Measurements from ENCODE around the gene TMEM201. TPM values are rescaled to one million over a fixed set of nuclear protein-coding genes. Genes with fewer than 3 reads are reported as not detected.
"Not testable (repeated sequence)": the region's sequence is repeated elsewhere in the genome, so short reads cannot be mapped to it uniquely, and the experiment has no call there.

The TMEM201 gene
- total RNA-seq, 1 donor from 2014 or later = 36.7 TPM

DNA sequence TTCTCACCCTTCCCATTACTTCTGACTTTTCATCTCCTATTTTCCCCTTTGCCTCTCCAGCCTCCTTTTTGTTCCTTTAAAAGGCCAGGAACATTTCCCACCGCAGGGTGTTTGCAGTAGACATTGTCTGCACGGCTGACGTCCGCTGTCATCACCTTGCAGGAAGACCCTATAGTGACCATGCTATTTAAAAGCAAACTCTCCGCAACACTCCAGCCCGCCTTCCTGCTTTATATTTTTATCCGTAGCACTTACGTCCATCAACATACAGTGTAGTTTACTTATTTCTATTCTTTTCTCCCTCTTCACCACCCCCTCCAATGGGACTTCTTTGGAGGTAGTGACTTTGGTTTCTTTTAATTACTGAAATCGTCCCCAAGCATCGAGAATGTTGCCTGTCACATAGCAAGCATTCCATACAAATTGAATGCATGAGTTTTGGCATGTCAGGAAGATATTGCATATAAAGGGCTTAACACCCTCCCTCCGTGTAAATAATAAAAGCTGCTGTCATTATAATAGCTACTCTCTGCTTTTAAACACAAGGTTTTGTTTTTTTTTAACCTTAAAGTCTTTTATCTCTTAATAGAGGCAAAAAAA, 29.7 kb upstream of the TMEM201 start:
- Mint-ChIP-seq H3K27ac (no peak overlapping the region), H3K4me3 (no peak overlapping the region), H3K4me1 (ENCODE audit: low read depth) (peaks cover 20% of the 10 kb centered on the region), H3K27me3 (ENCODE audit: insufficient read depth) (no peaks in the 10 kb centered on the region), H3K9me3 (no peaks in the 10 kb centered on the region), H3K36me3 (ENCODE audit: low read depth) (peaks cover 29% of the 10 kb centered on the region)
- DNase-seq (ENCODE audit: low spot score) = no peak
- intact Hi-C loops (cut with micrococcal nuclease) = no loop called here

GRCh38 chr1:9559673-9560072, 29.0 kb upstream of the TMEM201 start:
- Mint-ChIP-seq H3K36me3 (ENCODE audit: low read depth) (peaks cover 29% of the 10 kb centered on the region), H3K4me3 (no peak overlapping the region), H3K4me1 (ENCODE audit: low read depth) (peaks cover 20% of the 10 kb centered on the region), H3K9me3 (no peaks in the 10 kb centered on the region), H3K27ac (no peak overlapping the region), H3K27me3 (ENCODE audit: insufficient read depth) (no peaks in the 10 kb centered on the region)
- intact Hi-C loops (cut with micrococcal nuclease) = no loop called here
- DNase-seq (ENCODE audit: low spot score) = no peak

GRCh38 chr1:9560090-9560489, 28.6 kb upstream of the TMEM201 start:
- intact Hi-C loops (cut with micrococcal nuclease); H3K27ac Mint-ChIP-seq; H3K9me3 Mint-ChIP-seq; H3K4me3 Mint-ChIP-seq; H3K27me3 Mint-ChIP-seq (ENCODE audit: insufficient read depth); DNase-seq (ENCODE audit: low spot score): not testable (repeated sequence)
- H3K4me1 Mint-ChIP-seq (ENCODE audit: low read depth) = peaks cover 20% of the 10 kb centered on the region
- peaks cover 29% of the 10 kb centered on the region for H3K36me3 Mint-ChIP-seq (ENCODE audit: low read depth)

DNA sequence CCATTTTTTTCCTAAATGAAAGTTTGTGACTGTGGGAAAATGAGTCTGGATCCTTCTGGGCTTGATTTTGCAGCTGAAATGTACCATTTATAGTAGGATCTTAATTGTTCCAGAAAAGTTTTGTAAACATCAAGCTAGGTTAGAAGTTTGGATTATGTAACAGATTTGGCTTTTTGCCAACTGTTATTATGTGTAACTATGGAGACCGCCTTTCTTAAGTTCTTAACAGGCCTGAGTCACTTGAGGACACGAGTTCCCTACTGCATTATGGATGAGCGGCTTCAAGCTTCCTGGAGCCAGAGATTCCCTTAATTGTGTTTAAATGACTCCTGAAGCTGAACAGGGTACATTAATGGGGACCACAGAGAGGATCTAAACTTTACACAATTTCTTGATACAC, 27.3 kb upstream of the TMEM201 start:
- intact Hi-C loops (cut with micrococcal nuclease) = no loop called here
- Mint-ChIP-seq H3K27me3 (ENCODE audit: insufficient read depth) (no peaks in the 10 kb centered on the region), H3K27ac (no peak overlapping the region), H3K9me3 (no peaks in the 10 kb centered on the region), H3K4me3 (no peak overlapping the region), H3K36me3 (ENCODE audit: low read depth) (peaks cover 19% of the 10 kb centered on the region), H3K4me1 (ENCODE audit: low read depth) (peaks cover 20% of the 10 kb centered on the region)
- DNase-seq (ENCODE audit: low spot score) = no peak

GRCh38 chr1:9569267-9569666, 19.4 kb upstream of the TMEM201 start:
- Mint-ChIP-seq H3K9me3 (no peaks in the 10 kb centered on the region), H3K27me3 (ENCODE audit: insufficient read depth) (no peaks in the 10 kb centered on the region), H3K4me1 (ENCODE audit: low read depth) (no peaks in the 10 kb centered on the region), H3K4me3 (no peak overlapping the region), H3K36me3 (ENCODE audit: low read depth) (peaks cover 31% of the 10 kb centered on the region), H3K27ac (no peak overlapping the region)
- DNase-seq (ENCODE audit: low spot score) = no peak
- intact Hi-C loops (cut with micrococcal nuclease) = no loop called here

DNA sequence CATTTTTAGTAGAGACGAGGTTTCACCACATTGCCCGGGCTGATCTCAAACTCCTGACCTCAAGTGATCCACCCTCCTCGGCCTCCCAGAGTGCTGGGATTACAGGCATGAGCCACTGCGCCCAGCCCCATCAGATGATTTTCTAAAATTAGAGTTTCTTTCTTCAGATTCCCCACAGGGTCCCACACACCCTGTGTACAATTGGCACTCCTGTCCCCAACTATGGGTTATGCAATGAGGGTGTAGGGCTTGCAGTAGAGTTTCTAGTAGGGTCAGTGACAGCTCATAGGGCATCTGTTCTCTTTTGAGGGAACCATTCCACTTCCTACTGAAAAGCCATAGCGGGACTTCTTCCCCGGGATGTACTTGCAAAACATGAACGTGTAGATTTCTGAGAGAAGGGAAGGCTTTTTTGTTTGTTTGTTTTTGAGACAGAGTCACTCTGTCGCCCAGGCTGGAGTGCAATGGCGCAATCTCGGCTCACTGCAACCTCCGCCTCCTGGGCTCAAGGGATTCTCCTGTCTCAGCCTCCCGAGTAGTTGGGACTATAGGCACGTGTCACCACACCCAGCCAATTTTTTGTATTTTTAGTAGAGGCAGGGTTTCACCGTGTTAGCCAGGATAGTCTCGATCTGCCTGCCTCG, 17.7 kb upstream of the TMEM201 start:
- Mint-ChIP-seq H3K36me3 (ENCODE audit: low read depth) (peaks cover 35% of the 10 kb centered on the region), H3K27ac (peak overlapping the region; percentile 44)
- H3K27me3 Mint-ChIP-seq (ENCODE audit: insufficient read depth); H3K9me3 Mint-ChIP-seq; H3K4me1 Mint-ChIP-seq (ENCODE audit: low read depth); intact Hi-C loops (cut with micrococcal nuclease); H3K4me3 Mint-ChIP-seq; DNase-seq (ENCODE audit: low spot score): not testable (repeated sequence)

- no peaks in the 10 kb centered on the region for H3K4me1 Mint-ChIP-seq (ENCODE audit: low read depth)
- intact Hi-C loops (cut with micrococcal nuclease) = loop anchor here (1.0 kb wide), 1 partner anchor 78 kb away; no protein-coding TSS in a partner anchor
- H3K36me3 Mint-ChIP-seq (ENCODE audit: low read depth) = peaks cover 37% of the 10 kb centered on the region
- no peaks in the 10 kb centered on the region for H3K9me3 Mint-ChIP-seq
- no peaks in the 10 kb centered on the region for H3K27me3 Mint-ChIP-seq (ENCODE audit: insufficient read depth)
- no peak overlapping the region for H3K27ac Mint-ChIP-seq
- H3K4me3 Mint-ChIP-seq = no peak overlapping the region
- no peak for DNase-seq (ENCODE audit: low spot score)
These were observed 15.0 kb upstream of the TMEM201 start for GRCh38 chr1:9573723-9574122.

- no peaks in the 10 kb centered on the region for H3K27me3 Mint-ChIP-seq (ENCODE audit: insufficient read depth)
- H3K36me3 Mint-ChIP-seq (ENCODE audit: low read depth) = peaks cover 33% of the 10 kb centered on the region
- no peaks in the 10 kb centered on the region for H3K4me1 Mint-ChIP-seq (ENCODE audit: low read depth)
- intact Hi-C loops (cut with micrococcal nuclease) = no loop called here
- no peaks in the 10 kb centered on the region for H3K9me3 Mint-ChIP-seq
- DNase-seq (ENCODE audit: low spot score) = no peak
- H3K27ac Mint-ChIP-seq = no peak overlapping the region
- H3K4me3 Mint-ChIP-seq = no peak overlapping the region
These were observed 13.2 kb upstream of the TMEM201 start for GRCh38 chr1:9575486-9575885.

GRCh38 chr1:9576903-9577302, 11.8 kb upstream of the TMEM201 start:
- Mint-ChIP-seq H3K27me3 (ENCODE audit: insufficient read depth) (no peaks in the 10 kb centered on the region), H3K27ac (no peak overlapping the region), H3K9me3 (no peaks in the 10 kb centered on the region), H3K36me3 (ENCODE audit: low read depth) (peaks cover 32% of the 10 kb centered on the region), H3K4me3 (no peak overlapping the region), H3K4me1 (ENCODE audit: low read depth) (no peaks in the 10 kb centered on the region)
- intact Hi-C loops (cut with micrococcal nuclease) = no loop called here
- no peak for DNase-seq (ENCODE audit: low spot score)

DNA sequence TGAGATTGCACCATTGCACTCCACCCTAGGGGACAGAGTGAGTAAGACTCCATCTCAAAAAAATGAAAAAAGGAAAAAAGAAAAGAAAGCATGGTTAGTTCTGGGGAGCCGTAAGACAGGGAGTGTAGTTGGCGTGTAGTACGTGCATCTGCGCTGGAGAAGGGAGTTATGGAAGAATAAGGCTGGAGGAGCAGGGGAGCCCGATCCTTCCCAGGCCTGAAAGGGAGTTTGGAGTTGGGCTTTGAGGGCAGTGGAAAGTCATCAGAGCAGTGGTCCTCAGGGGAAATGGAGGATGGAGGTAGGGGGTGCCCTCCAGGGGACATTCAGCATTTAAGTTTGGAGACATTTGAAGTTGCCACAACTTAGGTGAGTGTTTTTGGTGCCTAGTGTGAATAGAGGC, 11.3 kb upstream of the TMEM201 start:
- H3K27ac Mint-ChIP-seq = no peak overlapping the region
- DNase-seq (ENCODE audit: low spot score) = no peak
- intact Hi-C loops (cut with micrococcal nuclease) = no loop called here
- no peaks in the 10 kb centered on the region for H3K4me1 Mint-ChIP-seq (ENCODE audit: low read depth)
- peaks cover 29% of the 10 kb centered on the region for H3K36me3 Mint-ChIP-seq (ENCODE audit: low read depth)
- no peaks in the 10 kb centered on the region for H3K9me3 Mint-ChIP-seq
- no peak overlapping the region for H3K4me3 Mint-ChIP-seq
- H3K27me3 Mint-ChIP-seq (ENCODE audit: insufficient read depth) = no peaks in the 10 kb centered on the region

DNA sequence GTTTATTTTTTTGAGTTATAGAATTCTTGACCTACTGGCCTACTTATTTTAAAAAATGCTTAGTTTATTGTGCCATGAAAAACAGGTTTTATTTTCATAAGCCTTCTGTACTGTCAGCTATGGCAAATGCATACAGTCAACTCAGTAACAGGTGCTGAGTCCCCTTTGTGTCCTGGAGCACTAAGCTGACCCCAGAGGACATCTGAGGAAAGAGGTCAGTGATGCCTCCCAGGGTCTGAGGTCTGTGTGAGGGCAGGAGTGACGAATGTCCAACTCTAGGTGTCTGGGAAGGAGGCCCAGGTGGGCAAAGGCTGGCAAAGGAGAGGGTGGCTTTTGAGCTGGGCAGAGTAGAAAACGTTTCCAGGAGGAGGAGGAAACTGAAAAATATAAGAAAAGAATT, 7.8 kb upstream of the TMEM201 start:
- no peak for DNase-seq (ENCODE audit: low spot score)
- H3K36me3 Mint-ChIP-seq (ENCODE audit: low read depth) = peaks cover 19% of the 10 kb centered on the region
- no peaks in the 10 kb centered on the region for H3K27me3 Mint-ChIP-seq (ENCODE audit: insufficient read depth)
- no peaks in the 10 kb centered on the region for H3K4me1 Mint-ChIP-seq (ENCODE audit: low read depth)
- H3K4me3 Mint-ChIP-seq = no peak overlapping the region
- intact Hi-C loops (cut with micrococcal nuclease) = no loop called here
- no peak overlapping the region for H3K27ac Mint-ChIP-seq
- H3K9me3 Mint-ChIP-seq = no peaks in the 10 kb centered on the region

- H3K27ac Mint-ChIP-seq = no peak overlapping the region
These were observed 2.5 kb upstream of the TMEM201 start for GRCh38 chr1:9586147-9586766.

GRCh38 chr1:9589144-9589718, 520 bp downstream of the TMEM201 start:
- peak; percentile 33 for DNase-seq (ENCODE audit: low spot score)
- Mint-ChIP-seq H3K27me3 (ENCODE audit: insufficient read depth) (no peaks in the 10 kb centered on the region), H3K36me3 (ENCODE audit: low read depth) (peaks cover 4% of the 10 kb centered on the region), H3K27ac (peak overlapping the region; percentile 48), H3K4me1 (ENCODE audit: low read depth) (peaks cover 31% of the 10 kb centered on the region), H3K4me3 (peak overlapping the region; percentile 72), H3K9me3 (no peaks in the 10 kb centered on the region)
- intact Hi-C loops (cut with micrococcal nuclease) = loop anchor here (2.0 to 5.0 kb wide), 4 partner anchors 38 to 322 kb away; partner anchors contain the start of gene CTNNBIP1

More at GRCh38 chr1:9586147-9586766, 2.5 kb upstream of the TMEM201 start:
- intact Hi-C loops (cut with micrococcal nuclease) = loop anchor here (5.0 kb wide), 1 partner anchor 89 kb away; no protein-coding TSS in a partner anchor
- H3K36me3 Mint-ChIP-seq (ENCODE audit: low read depth) = peaks cover 6% of the 10 kb centered on the region
- peaks cover 20% of the 10 kb centered on the region for H3K4me1 Mint-ChIP-seq (ENCODE audit: low read depth)
- H3K9me3 Mint-ChIP-seq = no peaks in the 10 kb centered on the region
- no peak overlapping the region for H3K4me3 Mint-ChIP-seq
- DNase-seq (ENCODE audit: low spot score) = no peak
- no peaks in the 10 kb centered on the region for H3K27me3 Mint-ChIP-seq (ENCODE audit: insufficient read depth)
